GM19239 (cell line): ENCODE results near the gene PDLIM1.

ENCODE experiments used
- DNase-seq: peaks from one replicate; pipeline ENCODE4 v3.0.0; 2011; ENCODE audit warnings: low spot score; ENCODE audit not compliant: insufficient read length
- FAIRE-seq: peaks from 2 replicates; lab custom pipeline; 2011; peaks lifted over from hg19 to GRCh38; lab: Jason Lieb, UNC

Gene PDLIM1

GRCh38 chr10:95319239-95319638 lies 28.4 kb upstream of the PDLIM1 start:
- FAIRE-seq (no peak), DNase-seq (no peak)

GRCh38 chr10:95315509-95315908 lies 24.7 kb upstream of the PDLIM1 start:
- DNase-seq, result no peak
- no peak for FAIRE-seq

- DNase-seq (no peak), FAIRE-seq (no peak)
Measured at GRCh38 chr10:95314192-95314918, 23.6 kb upstream of the PDLIM1 start.

- FAIRE-seq, result no peak
- no peak for DNase-seq
Measured at GRCh38 chr10:95312986-95313495, 22.2 kb upstream of the PDLIM1 start.

GRCh38 chr10:95312257-95312656 lies 21.5 kb upstream of the PDLIM1 start:
- DNase-seq (no peak), FAIRE-seq (no peak)

- no peak for DNase-seq
- FAIRE-seq, result peak; percentile 14
Measured at GRCh38 chr10:95309958-95310357, 19.2 kb upstream of the PDLIM1 start.

- DNase-seq (no peak), FAIRE-seq (no peak)
Measured at GRCh38 chr10:95308389-95309302, 17.8 kb upstream of the PDLIM1 start.

- DNase-seq, result no peak
- no peak for FAIRE-seq
Measured at GRCh38 chr10:95306851-95307250, 16.0 kb upstream of the PDLIM1 start.

GRCh38 chr10:95306318-95306650 lies 15.5 kb upstream of the PDLIM1 start:
- FAIRE-seq, result no peak
- DNase-seq, result no peak

GRCh38 chr10:95305606-95306317 lies 15.0 kb upstream of the PDLIM1 start:
- FAIRE-seq (no peak), DNase-seq (no peak)

GRCh38 chr10:95304976-95305375 lies 14.2 kb upstream of the PDLIM1 start:
- FAIRE-seq (no peak), DNase-seq (no peak)

GRCh38 chr10:95304463-95304862 lies 13.7 kb upstream of the PDLIM1 start:
- DNase-seq (no peak), FAIRE-seq (no peak)

- DNase-seq, result no peak
- no peak for FAIRE-seq
Measured at GRCh38 chr10:95303950-95304349, 13.1 kb upstream of the PDLIM1 start.

GRCh38 chr10:95303535-95303934 lies 12.7 kb upstream of the PDLIM1 start:
- no peak for FAIRE-seq
- no peak for DNase-seq

- FAIRE-seq (no peak), DNase-seq (no peak)
Measured at GRCh38 chr10:95300022-95300539, 9.3 kb upstream of the PDLIM1 start.

GRCh38 chr10:95297402-95297801 lies 6.6 kb upstream of the PDLIM1 start:
- DNase-seq, result peak; percentile 35
- peak; percentile 91 for FAIRE-seq

- FAIRE-seq, result no peak
- DNase-seq, result no peak
Measured at GRCh38 chr10:95296764-95297163, 6.0 kb upstream of the PDLIM1 start.

GRCh38 chr10:95295031-95295755 lies 4.4 kb upstream of the PDLIM1 start:
- FAIRE-seq (peak; percentile 98), DNase-seq (peak; percentile 46)

GRCh38 chr10:95293631-95294030 lies 2.8 kb upstream of the PDLIM1 start:
- FAIRE-seq (peak; percentile 89), DNase-seq (no peak)
